ENCODE measurements around the gene SERGEF.

- no peak for TF ChIP-seq CTCF (IDR thresholded peaks at IDR 0.05)
- no peak for TF ChIP-seq SREBF2 (IDR thresholded peaks at IDR 0.05)
These were observed 114.1 kb downstream of the SERGEF start for GRCh38 chr11:17898782-17899181.

Data from A549 (cell line).